ENCODE results near the gene GAST. TPM values are rescaled to one million over a fixed set of nuclear protein-coding genes. Genes with fewer than 3 reads are reported as not detected.

Gene GAST
- total and polyA plus RNA-seq, 2 of the 13 experiments (the other 11 are each of a cell fraction or from before 2014, with no cell fraction given): 0.32 to 0.42 TPM

- TF ChIP-seq HINFP (CRISPR knock-in tag; IDR thresholded peaks at IDR 0.05; ENCODE audit: low read depth): no peak
- no peak for TF ChIP-seq GABPA (IDR thresholded peaks at IDR 0.05; ENCODE audit: low read depth, low read length)
- TF ChIP-seq GABPA (CRISPR knock-in tag; IDR thresholded peaks at IDR 0.05; ENCODE audit: low read depth): no peak
- TF ChIP-seq ZBTB49 (CRISPR knock-in tag; IDR thresholded peaks at IDR 0.05; ENCODE audit: borderline replicate concordance): no peak
- no peak for TF ChIP-seq ZC3H4 (CRISPR knock-in tag; IDR thresholded peaks at IDR 0.05; ENCODE audit: borderline replicate concordance)
- TF ChIP-seq RXRA (CRISPR knock-in tag; IDR thresholded peaks at IDR 0.05): no peak
- TF ChIP-seq PRMT3 (CRISPR knock-in tag; IDR thresholded peaks at IDR 0.05; ENCODE audit: borderline replicate concordance, low read depth): no peak
- TF ChIP-seq PHF5A (CRISPR knock-in tag; IDR thresholded peaks at IDR 0.05; ENCODE audit: low read depth, unreplicated experiment): no peak
- TF ChIP-seq ZNF24 (IDR thresholded peaks at IDR 0.05): peak; percentile 87
- no peak for TF ChIP-seq FOXO1 (CRISPR knock-in tag; IDR thresholded peaks at IDR 0.05)
- TF ChIP-seq POLR2A (IDR thresholded peaks at IDR 0.05; ENCODE audit: insufficient read depth in 1 of 2, low read depth in 2 of 2, low read length in 2 of 2): peak in 1 of 2 experiments; percentile 54; a peak in 2 of 4 replicates
- TF ChIP-seq PAF1 (CRISPR knock-in tag; IDR thresholded peaks at IDR 0.05): 0 out of 2 replicates have a peak, but pooled peaks have one; percentile 19
- peak; percentile 33 for TF ChIP-seq XRCC5 (optimal IDR thresholded peaks at IDR 0.05; ENCODE audit: low read length)
- TF ChIP-seq MAF1 (CRISPR knock-in tag; IDR thresholded peaks at IDR 0.05; ENCODE audit: borderline replicate concordance): no peak
- TF ChIP-seq ARID3A (IDR thresholded peaks at IDR 0.05; ENCODE audit: low read depth, low read length): 0 out of 2 replicates have a peak, but pooled peaks have one; percentile 15
- TF ChIP-seq ZNF343 (CRISPR knock-in tag; IDR thresholded peaks at IDR 0.05): no peak
- TF ChIP-seq IRX3 (CRISPR knock-in tag; IDR thresholded peaks at IDR 0.05; ENCODE audit: borderline replicate concordance, low read depth): no peak
Measured at GRCh38 chr17:41695954-41696757, 16.0 kb upstream of the GAST start (continued).

Data from HepG2 (cell line).